ENCODE results near the gene PRKCE. TPM values are rescaled to one million over a fixed set of nuclear protein-coding genes. Genes with fewer than 3 reads are reported as not detected.

Gene PRKCE
- total and polyA plus RNA-seq, 2 of the 8 experiments (the other 6 are each of a cell fraction or from before 2014, with no cell fraction given), result 0.54 to 2.1 TPM

- TF ChIP-seq CTCF (IDR thresholded peaks at IDR 0.05; ENCODE audit: control extremely low read depth in 1 of 3, insufficient read depth in 1 of 3, low read depth in 1 of 3, low read length in 3 of 3) (no peak), FOSL1 (IDR thresholded peaks at IDR 0.05; ENCODE audit: insufficient read depth, low read depth, low read length) (no peak)
Observed at GRCh38 chr2:45921921-45922320, 270.4 kb downstream of the PRKCE start (continued).
